Activated CD8-positive, alpha-beta T cell treated with anti-CD3 and anti-CD28 coated beads for 36 hours (primary cell): Measurements from ENCODE around the gene LAMC3. TPM values are rescaled to one million over a fixed set of nuclear protein-coding genes. Genes with fewer than 3 reads are reported as not detected.

Source experiments
- ATAC-seq: fragments of 200-7000 bp; cut with Tn5 transposase; one replicate; pipeline ENCODE4 v1.10.0; 2021; ENCODE audit warnings: mild to moderate bottlenecking, moderate library complexity
- CTCF ChIA-PET: fragments of 350-600 bp; sonication (Branson Sonifier 250); formaldehyde crosslinking; loops from one replicate; lab custom pipeline; 2021; ENCODE audit warnings: antibody characterized with exemption; lab: Charles Lee
- POLR2A ChIA-PET: fragments of 350-600 bp; sonication (Branson Sonifier 250); formaldehyde crosslinking; loops from one replicate; lab custom pipeline; 2021; ENCODE audit warnings: antibody characterized with exemption; lab: Charles Lee
- DNase-seq: peaks from one replicate; pipeline ENCODE4 v3.0.0-alpha.2; 2020
- H3K27ac Mint-ChIP-seq: one replicate; pipeline ENCODE4 v1.8.0; 2021; ENCODE audit warnings: mild to moderate bottlenecking, mixed read lengths
- H3K27me3 Mint-ChIP-seq: one replicate; pipeline ENCODE4 v1.8.0; 2021; ENCODE audit warnings: mixed read lengths
- H3K36me3 Mint-ChIP-seq: one replicate; pipeline ENCODE4 v1.8.0; 2021; ENCODE audit warnings: low read depth, mixed read lengths
- H3K4me1 Mint-ChIP-seq: one replicate; pipeline ENCODE4 v1.8.0; 2021; ENCODE audit warnings: low read depth, mixed read lengths
- H3K4me3 Mint-ChIP-seq: one replicate; pipeline ENCODE4 v1.8.0; 2021; ENCODE audit warnings: mild to moderate bottlenecking, moderate library complexity, mixed read lengths
- H3K9me3 Mint-ChIP-seq: one replicate; pipeline ENCODE4 v1.8.0; 2021; ENCODE audit warnings: mixed read lengths
- CTCF ChIP-seq: fragments of 200-600 bp; IDR thresholded peaks from one replicate; pipeline ENCODE4 v1.8.0; 2022; ENCODE audit warnings: antibody characterized with exemption, mild to moderate bottlenecking
- intact Hi-C: fragments of 100-400 bp; cut with micrococcal nuclease; formaldehyde crosslinking; loops from one replicate; pipeline ENCODE4 v1.10.0; 2022
- total RNA-seq, 2 experiments: library from RNA; stranded (reverse); gene quantifications; one replicate each; pipeline ENCODE4 v1.2.3, GENCODE V29; 2021

LAMC3 gene
- total RNA-seq, 2 experiments from 2014 or later, result 0.09 to 0.43 TPM

GRCh38 chr9:131024978-131025868 is 16.2 kb downstream of the LAMC3 start:
- H3K9me3 Mint-ChIP-seq, result no peaks in the 10 kb centered on the region
- H3K27ac Mint-ChIP-seq, result no peak overlapping the region
- ATAC-seq, result no peak
- ChIA-PET CTCF (interaction anchor here (2.0 kb wide), 1 partner anchor 21 kb away, joined by 7 read pairs; no protein-coding TSS in a partner anchor), POLR2A (no interaction called here)
- no peaks in the 10 kb centered on the region for H3K4me1 Mint-ChIP-seq
- peaks cover 6% of the 10 kb centered on the region for H3K27me3 Mint-ChIP-seq
- no peaks in the 10 kb centered on the region for H3K36me3 Mint-ChIP-seq
- DNase-seq, result no peak
- no peak for TF ChIP-seq CTCF
- intact Hi-C loops, result no loop called here
- no peak overlapping the region for H3K4me3 Mint-ChIP-seq

GRCh38 chr9:131025953-131026858 is 17.2 kb downstream of the LAMC3 start:
- POLR2A ChIA-PET, result no interaction called here
- TF ChIP-seq CTCF, result no peak
- H3K27me3 Mint-ChIP-seq, result peaks cover 3% of the 10 kb centered on the region
- DNase-seq, result no peak
- H3K27ac Mint-ChIP-seq, result no peak overlapping the region
- H3K9me3 Mint-ChIP-seq, result no peaks in the 10 kb centered on the region
- H3K4me3 Mint-ChIP-seq, result no peak overlapping the region
- CTCF ChIA-PET, result interaction anchor here (2.0 kb wide), 1 partner anchor 20 kb away, joined by 7 read pairs; no protein-coding TSS in a partner anchor
- intact Hi-C loops, result no loop called here
- H3K36me3 Mint-ChIP-seq, result no peaks in the 10 kb centered on the region
- no peaks in the 10 kb centered on the region for H3K4me1 Mint-ChIP-seq
- ATAC-seq, result no peak

GRCh38 chr9:131027048-131027871 is 18.3 kb downstream of the LAMC3 start:
- H3K27ac Mint-ChIP-seq, result no peak overlapping the region
- H3K36me3 Mint-ChIP-seq, result no peaks in the 10 kb centered on the region
- H3K4me3 Mint-ChIP-seq, result no peak overlapping the region
- DNase-seq (no peak), ATAC-seq (no peak)
- no peak for TF ChIP-seq CTCF
- CTCF ChIA-PET, result interaction anchor here (2.0 kb wide), 2 partner anchors 19 kb away, joined by 6 to 7 read pairs; no protein-coding TSS in a partner anchor
- H3K4me1 Mint-ChIP-seq, result no peaks in the 10 kb centered on the region
- POLR2A ChIA-PET, result no interaction called here
- intact Hi-C loops, result no loop called here
- H3K9me3 Mint-ChIP-seq, result no peaks in the 10 kb centered on the region
- H3K27me3 Mint-ChIP-seq, result peaks cover 3% of the 10 kb centered on the region

DNA sequence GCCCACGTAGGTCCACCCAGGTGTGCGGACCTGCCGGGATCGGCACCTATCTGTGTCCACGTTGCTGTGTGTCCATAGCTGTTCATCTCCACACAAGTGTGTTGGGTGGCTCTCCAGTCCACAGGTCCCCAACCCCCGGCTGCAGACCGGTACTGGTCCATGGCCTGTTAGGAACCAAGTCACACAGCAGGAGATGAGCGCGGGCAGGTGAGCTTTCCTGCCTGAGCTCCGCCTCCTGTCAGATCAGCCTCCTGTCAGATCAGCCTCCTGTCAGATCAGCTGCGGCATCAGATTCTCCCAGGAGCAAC is 18.9 kb downstream of the LAMC3 start:
- no peak for TF ChIP-seq CTCF
- ATAC-seq, result no peak

More for the DNA sequence above, 18.9 kb downstream of the LAMC3 start:
- Mint-ChIP-seq H3K9me3 (no peaks in the 10 kb centered on the region), H3K4me1 (no peaks in the 10 kb centered on the region), H3K27ac (no peak overlapping the region), H3K4me3 (no peak overlapping the region), H3K36me3 (no peaks in the 10 kb centered on the region), H3K27me3 (peaks cover 2% of the 10 kb centered on the region)
- POLR2A ChIA-PET, result no interaction called here
- intact Hi-C loops, result no loop called here
- no peak for DNase-seq
- CTCF ChIA-PET, result interaction anchor here (2.0 kb wide), 1 partner anchor 19 kb away, joined by 6 read pairs; no protein-coding TSS in a partner anchor
